Immature natural killer cell (primary cell): ENCODE measurements around the gene CACNA1C. TPM values are rescaled to one million over a fixed set of nuclear protein-coding genes. Genes with fewer than 3 reads are reported as not detected.

Experiments used
- DNase-seq, 3 donors: peaks; one replicate each; pipeline ENCODE4 v3.0.0; 2022; ENCODE audit warnings: mixed read lengths in 1 of 3
- H3K27ac Mint-ChIP-seq, 6 donors: one replicate each; pipeline ENCODE4 v1.8.0; 2020; ENCODE audit warnings: mixed read lengths in 6 of 6, mild to moderate bottlenecking in 5 of 6, inconsistent platforms in 4 of 6, moderate library complexity in 3 of 6
- H3K27me3 Mint-ChIP-seq, 3 donors: one replicate each; pipeline ENCODE4 v1.8.0; 2020 to 2021; ENCODE audit warnings: low read depth in 3 of 3, mild to moderate bottlenecking in 3 of 3, mixed read lengths in 3 of 3, moderate library complexity in 3 of 3, inconsistent platforms in 1 of 3
- H3K36me3 Mint-ChIP-seq, 3 donors: one replicate each; pipeline ENCODE4 v1.8.0; 2020; ENCODE audit warnings: mixed read lengths in 3 of 3, inconsistent platforms in 2 of 3, mild to moderate bottlenecking in 2 of 3
- H3K4me1 Mint-ChIP-seq, 2 donors: one replicate each; pipeline ENCODE4 v1.8.0; 2020; ENCODE audit warnings: inconsistent platforms in 2 of 2, mild to moderate bottlenecking in 2 of 2, mixed read lengths in 2 of 2, moderate library complexity in 1 of 2
- H3K4me3 Mint-ChIP-seq, 5 donors: one replicate each; pipeline ENCODE4 v1.8.0; 2020; ENCODE audit warnings: mild to moderate bottlenecking in 5 of 5, mixed read lengths in 5 of 5, inconsistent platforms in 3 of 5, moderate library complexity in 3 of 5
- H3K9me3 Mint-ChIP-seq, 6 donors: one replicate each; pipeline ENCODE4 v1.8.0; 2020; ENCODE audit warnings: mild to moderate bottlenecking in 6 of 6, mixed read lengths in 6 of 6, inconsistent platforms in 4 of 6, moderate library complexity in 3 of 6
- polyA plus RNA-seq, 3 donors: library from polyadenylated mRNA; unstranded; fragments of 300-500 nt; fragmentation: Illumina TruSeq; gene quantifications; one replicate each; pipeline ENCODE4 v1.2.3, GENCODE V29; 2021

The CACNA1C gene
- polyA plus RNA-seq, 3 donors from 2014 or later, result 0.05 to 0.36 (median 0.12) TPM

DNA sequence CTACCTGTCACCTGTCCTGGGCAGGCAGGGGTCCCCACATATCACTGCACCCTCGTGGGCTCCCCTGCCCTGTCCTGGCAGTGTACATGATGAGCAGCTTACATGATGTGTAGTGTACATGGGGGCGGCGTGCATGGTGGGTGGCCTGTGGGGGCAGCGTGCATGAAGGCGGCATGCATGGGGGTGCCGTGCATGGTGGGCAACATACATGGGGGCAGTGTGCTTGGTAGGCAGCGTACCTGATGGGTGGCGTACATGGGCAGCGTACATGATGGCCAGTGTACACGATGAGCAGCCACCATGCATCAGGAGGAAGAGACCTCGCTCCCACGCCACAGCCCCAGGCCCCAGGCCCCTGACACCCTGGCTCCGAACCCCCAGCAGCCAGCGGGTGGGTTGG is 266.3 kb downstream of the CACNA1C start:
- H3K4me1 Mint-ChIP-seq, result no peaks in the 10 kb centered on the region
- H3K9me3 Mint-ChIP-seq, result no peaks in the 10 kb centered on the region
- peaks cover 0 to 10% (median 8%) of the 10 kb centered on the region in 3 donors for H3K27me3 Mint-ChIP-seq
- no peak overlapping the region for H3K4me3 Mint-ChIP-seq
- no peak overlapping the region for H3K27ac Mint-ChIP-seq
- H3K36me3 Mint-ChIP-seq, result no peaks in the 10 kb centered on the region
- DNase-seq, result no peak

DNA sequence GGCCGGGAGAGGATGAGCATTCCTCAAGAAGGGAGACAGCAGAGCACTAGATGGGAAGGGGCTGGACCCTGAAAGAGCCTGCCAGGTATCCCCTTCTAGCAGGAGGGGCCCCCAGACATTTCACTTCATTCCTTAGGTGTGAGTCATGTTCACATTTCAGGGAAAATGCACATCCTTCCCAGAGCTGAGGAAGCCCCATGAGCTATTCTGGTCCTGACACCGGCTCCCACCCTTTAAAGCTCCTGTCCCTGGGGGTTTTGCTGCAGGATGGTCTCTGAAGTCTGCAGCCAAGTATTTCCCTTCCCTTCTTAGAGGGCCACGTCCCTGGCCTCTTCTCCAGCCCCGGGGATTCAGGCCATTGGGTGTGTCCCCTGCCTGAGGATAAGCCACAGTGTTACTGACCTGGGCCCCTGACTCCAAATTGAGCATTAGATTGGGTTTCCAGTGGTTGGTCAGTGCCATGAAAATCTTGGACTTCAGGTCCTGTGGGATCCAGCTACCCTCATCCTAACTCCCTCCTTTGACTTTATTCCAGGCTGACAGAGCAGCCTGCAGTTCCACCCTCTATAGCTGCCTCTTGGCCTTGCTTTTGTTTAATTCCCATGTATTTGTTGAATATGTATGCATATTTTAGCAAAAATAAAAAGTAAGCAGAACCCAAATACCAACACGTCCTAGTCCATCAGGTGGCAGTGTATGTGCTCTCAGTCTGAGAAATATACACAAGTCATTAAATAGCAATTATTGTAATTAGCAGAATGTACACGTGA is 267.1 kb downstream of the CACNA1C start:
- Mint-ChIP-seq H3K27me3 (peaks cover 0 to 10% (median 7%) of the 10 kb centered on the region in 3 donors), H3K4me3 (no peak overlapping the region), H3K9me3 (no peaks in the 10 kb centered on the region), H3K36me3 (no peaks in the 10 kb centered on the region), H3K4me1 (no peaks in the 10 kb centered on the region), H3K27ac (no peak overlapping the region)
- DNase-seq, result no peak

DNA sequence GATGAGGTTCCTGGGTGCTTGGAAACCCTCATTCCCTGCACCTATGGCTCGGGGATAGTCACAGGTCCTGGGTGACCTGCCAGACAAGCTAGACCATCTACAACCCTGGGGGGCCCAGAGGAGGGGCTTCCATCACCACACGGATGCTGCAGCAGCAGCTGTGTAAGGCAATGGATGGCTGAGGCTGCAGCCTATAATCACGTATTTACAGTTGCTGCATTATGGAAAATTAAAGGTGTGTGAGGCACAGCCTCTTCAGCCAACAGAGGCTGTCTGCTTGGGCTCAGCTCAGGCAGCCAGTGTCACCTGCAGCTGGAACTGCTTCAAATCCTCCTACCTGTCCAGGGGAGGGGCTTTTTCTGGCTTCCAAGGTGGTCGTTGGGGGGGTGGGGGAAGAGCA is 268.1 kb downstream of the CACNA1C start:
- Mint-ChIP-seq H3K27ac (no peak overlapping the region), H3K36me3 (no peaks in the 10 kb centered on the region), H3K27me3 (peaks cover 0 to 10% (median 7%) of the 10 kb centered on the region in 3 donors), H3K4me1 (no peaks in the 10 kb centered on the region), H3K4me3 (no peak overlapping the region), H3K9me3 (no peaks in the 10 kb centered on the region)
- DNase-seq, result no peak

DNA sequence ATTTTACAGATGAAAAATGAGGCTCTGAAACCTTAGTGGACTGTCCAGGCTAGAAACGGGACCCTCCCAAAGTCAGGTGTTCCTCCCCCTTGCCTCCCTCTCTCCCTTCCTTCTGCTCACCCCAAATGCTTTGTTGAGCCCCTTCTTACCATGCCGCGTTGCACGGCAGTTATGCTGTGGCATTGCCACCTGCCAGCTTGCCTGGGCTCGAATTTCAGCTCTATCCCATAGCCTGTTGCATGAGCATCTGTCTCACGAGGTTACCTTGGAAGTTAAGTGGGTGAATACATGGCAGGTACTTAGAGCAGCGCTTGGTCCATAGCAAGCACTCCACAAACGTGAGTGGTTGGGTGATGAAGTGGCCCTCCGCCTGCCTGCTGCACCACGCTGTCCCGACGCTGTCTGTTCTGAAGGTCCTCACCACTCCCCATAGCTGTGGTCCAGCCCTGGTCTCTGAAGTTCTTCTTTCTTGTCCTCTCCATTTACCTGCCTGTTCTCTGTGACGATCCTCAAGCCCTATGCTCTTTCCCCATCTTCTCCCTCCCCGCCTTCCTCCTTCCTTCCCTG is 269.9 kb downstream of the CACNA1C start:
- H3K4me3 Mint-ChIP-seq, result no peak overlapping the region
- H3K36me3 Mint-ChIP-seq, result no peaks in the 10 kb centered on the region
- H3K27me3 Mint-ChIP-seq, result peaks cover 0 to 10% (median 7%) of the 10 kb centered on the region in 3 donors
- no peaks in the 10 kb centered on the region for H3K4me1 Mint-ChIP-seq
- no peak overlapping the region for H3K27ac Mint-ChIP-seq
- H3K9me3 Mint-ChIP-seq, result no peaks in the 10 kb centered on the region
- DNase-seq, result no peak

DNA sequence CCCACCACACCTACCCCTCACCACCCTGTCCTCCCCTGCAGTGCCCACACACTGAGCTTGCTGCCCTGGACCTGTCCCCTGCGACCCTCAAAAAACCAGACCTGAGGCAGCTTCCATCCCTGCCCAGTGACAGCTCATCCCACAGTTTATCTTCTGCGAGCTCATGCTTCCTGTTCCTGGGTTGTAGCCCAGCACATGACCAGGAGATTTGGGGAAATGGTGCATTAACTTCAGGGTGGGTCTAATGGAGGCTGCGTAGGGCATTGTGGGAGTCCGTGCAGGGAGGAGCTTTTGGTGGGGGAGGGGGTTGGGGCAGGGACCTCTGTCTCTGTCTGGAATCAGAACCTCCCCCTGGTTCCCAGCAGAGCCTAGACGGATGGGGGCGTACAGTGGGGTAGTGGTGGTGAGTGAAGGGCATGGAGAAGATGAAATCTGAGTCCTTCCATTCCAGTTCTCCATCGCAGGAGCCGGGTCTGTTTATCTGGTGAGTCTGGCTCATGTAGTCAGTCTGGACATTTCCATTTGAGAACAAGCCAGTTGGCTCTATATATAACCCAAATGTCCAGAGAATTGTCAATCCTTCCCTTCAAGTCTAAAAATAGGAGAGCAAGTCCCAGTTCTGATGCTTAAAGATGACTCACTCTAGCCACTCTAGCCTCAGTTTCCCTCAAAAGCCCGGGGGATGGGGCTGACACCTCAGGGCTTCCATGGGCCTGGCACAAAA is 270.9 kb downstream of the CACNA1C start:
- Mint-ChIP-seq H3K9me3 (no peaks in the 10 kb centered on the region), H3K27me3 (peaks cover 0 to 9% (median 7%) of the 10 kb centered on the region in 3 donors), H3K36me3 (no peaks in the 10 kb centered on the region), H3K4me1 (no peaks in the 10 kb centered on the region), H3K4me3 (no peak overlapping the region), H3K27ac (no peak overlapping the region)
- DNase-seq, result no peak

DNA sequence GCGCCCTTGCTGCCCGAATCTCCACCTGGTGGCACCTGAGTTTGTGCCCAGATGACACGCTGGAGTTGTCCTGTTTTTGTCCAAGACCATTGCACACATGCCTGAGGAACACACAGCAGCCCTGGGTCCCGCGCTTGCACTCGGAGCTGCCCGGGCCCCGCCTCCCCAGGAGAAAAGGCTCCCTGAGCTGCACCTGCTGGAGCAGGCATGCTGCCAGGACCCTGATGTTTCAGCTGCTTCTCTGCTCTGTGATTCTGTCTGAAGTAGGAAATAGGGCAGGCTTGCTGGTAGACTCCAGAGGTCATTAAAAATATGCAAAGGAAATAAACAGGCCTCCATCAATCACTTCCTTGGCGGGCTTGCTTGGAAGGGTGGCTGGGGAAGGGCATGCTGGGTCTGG is 271.6 kb downstream of the CACNA1C start:
- Mint-ChIP-seq H3K36me3 (no peaks in the 10 kb centered on the region), H3K27me3 (peaks cover 4 to 9% (median 7%) of the 10 kb centered on the region in 3 donors), H3K4me3 (no peak overlapping the region), H3K4me1 (no peaks in the 10 kb centered on the region), H3K9me3 (no peaks in the 10 kb centered on the region), H3K27ac (no peak overlapping the region)
- DNase-seq, result no peak

DNA sequence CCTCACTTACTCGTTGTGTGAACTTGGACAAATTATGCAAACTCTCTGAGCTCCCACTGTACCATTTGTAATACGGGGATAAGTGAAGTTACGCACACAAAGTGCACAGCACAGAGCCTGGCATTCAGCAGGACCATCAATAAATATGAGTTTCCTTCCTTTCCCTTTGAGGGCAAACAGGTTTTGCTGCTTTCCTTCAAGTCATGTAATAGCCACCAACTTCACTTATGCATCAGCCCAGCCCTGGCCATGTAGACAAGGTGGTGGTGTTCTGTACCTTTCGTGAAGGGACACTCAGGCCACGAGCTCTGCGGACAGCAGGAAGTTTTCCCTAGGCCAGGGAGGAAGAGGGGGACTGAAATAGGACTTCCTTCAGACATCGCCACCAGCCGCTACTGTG is 272.7 kb downstream of the CACNA1C start:
- Mint-ChIP-seq H3K4me1 (no peaks in the 10 kb centered on the region), H3K36me3 (no peaks in the 10 kb centered on the region), H3K27ac (no peak overlapping the region), H3K4me3 (no peak overlapping the region), H3K27me3 (peaks cover 4 to 7% (median 5%) of the 10 kb centered on the region in 3 donors), H3K9me3 (no peaks in the 10 kb centered on the region)
- DNase-seq, result no peak

DNA sequence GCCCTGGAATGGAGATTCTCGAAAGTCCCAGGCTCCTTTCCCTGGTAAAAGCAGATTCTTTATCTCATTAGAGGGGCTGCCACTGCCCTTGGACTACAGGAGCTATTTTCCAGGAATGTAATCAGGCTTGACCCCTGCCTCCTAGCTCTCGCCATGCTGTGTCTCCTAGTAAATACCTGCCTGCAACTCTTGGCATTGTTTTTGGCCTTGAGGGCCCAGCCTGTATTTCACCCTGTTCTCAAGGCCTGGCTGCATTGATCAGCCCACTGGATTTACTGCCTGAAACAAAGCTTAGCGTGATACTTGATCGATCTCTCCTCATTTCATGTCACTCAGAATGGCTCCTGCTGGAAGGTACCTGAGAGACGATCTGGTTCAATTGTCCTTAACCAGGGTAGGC is 273.7 kb downstream of the CACNA1C start:
- peaks cover 4 to 7% (median 5%) of the 10 kb centered on the region in 3 donors for H3K27me3 Mint-ChIP-seq
- no peak for DNase-seq
- no peak overlapping the region for H3K4me3 Mint-ChIP-seq
- H3K36me3 Mint-ChIP-seq, result no peaks in the 10 kb centered on the region
- no peak overlapping the region for H3K27ac Mint-ChIP-seq
- no peaks in the 10 kb centered on the region for H3K4me1 Mint-ChIP-seq
- H3K9me3 Mint-ChIP-seq, result no peaks in the 10 kb centered on the region

DNA sequence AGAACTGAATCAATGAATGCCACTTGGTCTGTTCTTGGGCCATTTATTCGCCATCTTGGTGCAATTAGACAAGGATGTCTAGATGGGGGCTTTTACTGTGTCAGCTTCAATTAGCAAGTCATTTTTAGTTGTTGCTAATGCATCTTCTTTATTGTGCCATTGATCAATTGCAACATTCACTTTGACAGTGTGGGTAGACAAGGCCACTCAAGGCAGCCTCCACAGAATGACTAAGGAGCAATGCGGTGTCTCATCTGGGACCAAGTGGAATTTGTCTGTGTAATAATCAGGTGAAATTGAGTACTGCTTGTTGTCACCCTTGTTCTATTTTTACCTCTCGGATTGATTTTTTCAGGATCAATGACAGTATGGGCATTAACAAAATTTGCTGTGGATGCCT is 275.9 kb downstream of the CACNA1C start:
- Mint-ChIP-seq H3K4me1 (no peaks in the 10 kb centered on the region), H3K4me3 (no peak overlapping the region), H3K9me3 (no peaks in the 10 kb centered on the region), H3K36me3 (no peaks in the 10 kb centered on the region), H3K27me3 (peaks cover 0 to 4% (median 3%) of the 10 kb centered on the region in 3 donors), H3K27ac (no peak overlapping the region)
- no peak for DNase-seq

DNA sequence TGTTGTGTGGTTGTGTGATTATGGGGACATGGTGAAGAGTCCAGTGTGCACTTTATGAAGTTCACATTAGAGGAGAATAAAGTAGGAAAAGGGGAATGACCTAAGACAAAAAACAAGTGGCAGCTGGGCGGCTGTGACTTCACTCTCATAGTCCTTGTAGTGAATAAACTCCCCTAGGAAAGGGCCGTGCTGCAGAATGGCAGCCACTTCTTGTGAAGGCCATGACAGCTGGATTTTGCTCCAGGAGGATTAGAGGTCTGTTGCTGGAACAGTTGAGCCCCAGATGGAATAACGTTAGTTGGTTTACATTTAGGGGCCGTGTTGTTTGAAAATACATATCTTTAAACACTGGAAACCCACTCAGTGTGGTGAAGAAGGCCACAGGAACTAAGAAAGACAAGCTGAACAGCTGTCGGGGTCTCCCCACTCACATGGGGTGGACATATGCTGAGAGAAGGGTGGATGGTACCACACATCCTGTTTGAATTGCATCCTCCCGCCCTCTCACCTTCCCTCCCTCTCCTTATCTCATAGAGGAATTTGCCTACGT is 276.9 kb downstream of the CACNA1C start:
- H3K9me3 Mint-ChIP-seq, result no peaks in the 10 kb centered on the region
- no peak overlapping the region for H3K4me3 Mint-ChIP-seq
- no peaks in the 10 kb centered on the region for H3K36me3 Mint-ChIP-seq
- no peak for DNase-seq
- H3K4me1 Mint-ChIP-seq, result no peaks in the 10 kb centered on the region
- no peak overlapping the region for H3K27ac Mint-ChIP-seq
- H3K27me3 Mint-ChIP-seq, result peaks cover 0 to 4% (median 0%) of the 10 kb centered on the region in 3 donors

DNA sequence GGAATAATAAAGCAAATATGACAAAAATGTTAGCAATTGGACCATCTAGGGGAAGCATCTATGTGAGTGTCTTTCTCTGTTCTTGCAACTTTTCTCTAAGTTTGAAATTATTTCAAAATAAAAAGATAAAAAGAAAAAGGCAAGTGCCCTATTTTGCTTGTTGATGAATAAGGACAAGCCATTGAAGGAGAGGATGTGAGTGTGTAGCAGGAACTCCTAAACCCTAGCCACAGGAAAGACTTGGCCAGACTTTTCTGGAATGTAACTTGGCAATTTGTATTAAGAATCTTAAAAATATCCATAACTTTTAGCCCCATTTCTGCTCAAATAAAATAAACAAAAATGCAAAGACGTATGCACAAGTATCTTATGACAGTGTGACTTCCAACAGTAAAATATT is 279.4 kb downstream of the CACNA1C start:
- no peaks in the 10 kb centered on the region for H3K4me1 Mint-ChIP-seq
- H3K36me3 Mint-ChIP-seq, result no peaks in the 10 kb centered on the region
- no peaks in the 10 kb centered on the region for H3K9me3 Mint-ChIP-seq
- H3K27ac Mint-ChIP-seq, result no peak overlapping the region
- no peak overlapping the region for H3K4me3 Mint-ChIP-seq
- H3K27me3 Mint-ChIP-seq, result peaks cover 0 to 6% (median 0%) of the 10 kb centered on the region in 3 donors
- no peak for DNase-seq

DNA sequence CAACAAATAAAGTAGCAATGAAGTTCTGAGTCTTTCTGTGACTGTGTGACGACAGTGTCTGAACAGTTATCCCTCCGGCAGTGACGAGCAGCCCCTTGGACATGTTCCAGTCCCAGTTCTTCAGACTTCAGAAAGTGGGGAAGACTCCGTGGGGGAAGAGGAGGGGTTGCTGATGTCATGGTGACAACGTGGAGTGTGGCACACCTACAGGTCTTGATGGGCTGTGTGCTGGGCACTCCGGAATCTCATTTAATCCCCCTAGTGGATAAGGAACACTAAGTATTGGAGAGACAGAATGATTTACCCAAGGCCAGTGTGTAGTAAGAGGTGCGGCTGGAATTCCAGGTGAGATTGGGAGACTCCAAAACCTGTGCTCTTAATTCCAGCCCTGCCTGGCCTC is 280.2 kb downstream of the CACNA1C start:
- Mint-ChIP-seq H3K27me3 (peaks cover 0 to 6% (median 0%) of the 10 kb centered on the region in 3 donors), H3K27ac (no peak overlapping the region), H3K36me3 (no peaks in the 10 kb centered on the region), H3K4me3 (no peak overlapping the region), H3K9me3 (no peaks in the 10 kb centered on the region), H3K4me1 (no peaks in the 10 kb centered on the region)
- DNase-seq, result no peak

DNA sequence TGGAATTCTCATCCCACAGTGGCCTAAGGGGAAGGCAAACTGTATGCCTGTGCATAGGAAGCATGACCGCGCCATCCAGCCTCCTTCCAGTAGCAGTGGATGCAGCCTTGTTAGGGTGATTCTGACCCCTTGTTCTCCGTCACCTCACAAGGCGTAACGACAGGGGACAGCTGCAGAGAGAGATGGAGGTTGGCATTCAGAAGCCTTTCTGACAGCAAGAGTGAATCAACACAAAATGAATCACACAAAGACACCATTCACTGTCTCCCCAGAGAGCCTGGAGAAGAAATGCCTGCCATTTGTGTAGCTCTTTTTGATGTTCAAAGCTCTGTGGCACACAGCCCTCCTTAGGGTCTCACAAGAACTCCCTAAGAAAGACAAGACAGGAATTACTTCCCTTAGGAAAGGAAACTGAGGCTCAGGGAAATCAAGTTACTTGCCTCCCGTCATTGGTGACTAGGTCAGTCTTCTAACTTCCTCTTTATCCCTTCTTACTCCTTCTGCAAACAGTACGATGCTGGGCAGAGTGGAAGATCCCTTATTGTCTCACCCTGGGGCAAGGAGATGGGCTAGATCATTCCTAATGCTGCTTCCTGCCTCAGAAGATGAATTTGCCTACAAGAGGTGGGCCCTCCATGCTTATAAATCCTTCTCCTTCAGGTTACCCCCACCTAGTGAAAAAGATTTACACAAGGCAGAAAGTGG is 280.9 kb downstream of the CACNA1C start:
- no peaks in the 10 kb centered on the region for H3K36me3 Mint-ChIP-seq
- H3K27me3 Mint-ChIP-seq, result peaks cover 0 to 6% (median 0%) of the 10 kb centered on the region in 3 donors
- no peaks in the 10 kb centered on the region for H3K4me1 Mint-ChIP-seq
- no peaks in the 10 kb centered on the region for H3K9me3 Mint-ChIP-seq
- H3K4me3 Mint-ChIP-seq, result no peak overlapping the region
- no peak overlapping the region for H3K27ac Mint-ChIP-seq
- DNase-seq, result no peak

DNA sequence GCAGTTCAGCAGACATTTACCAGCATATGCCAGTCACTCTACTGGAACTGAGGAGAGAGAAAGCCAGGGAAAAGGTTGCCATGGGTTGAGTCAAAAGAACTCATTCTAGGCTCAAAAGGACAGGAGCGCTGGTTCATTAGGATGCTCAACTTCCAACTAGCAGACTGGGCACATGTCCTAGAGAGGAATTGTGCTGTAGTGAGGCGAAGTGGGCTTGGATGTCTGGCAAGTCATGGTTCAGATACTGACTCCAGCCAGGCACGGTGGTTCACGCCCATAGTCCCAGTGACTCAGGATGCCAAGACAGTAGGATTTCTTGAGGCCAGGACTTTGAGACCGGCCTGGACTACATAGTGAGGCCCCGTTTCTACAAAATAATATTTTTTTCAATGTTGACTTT is 281.5 kb downstream of the CACNA1C start:
- H3K27me3 Mint-ChIP-seq, result peaks cover 0 to 3% (median 0%) of the 10 kb centered on the region in 3 donors

More for the DNA sequence above, 281.5 kb downstream of the CACNA1C start:
- no peaks in the 10 kb centered on the region for H3K36me3 Mint-ChIP-seq
- H3K9me3 Mint-ChIP-seq, result no peaks in the 10 kb centered on the region
- H3K4me3 Mint-ChIP-seq, result no peak overlapping the region
- no peak overlapping the region for H3K27ac Mint-ChIP-seq
- no peak for DNase-seq
- no peaks in the 10 kb centered on the region for H3K4me1 Mint-ChIP-seq
